ENCODE data around the gene HAND2.

Gene HAND2

GRCh38 chr4:173529477-173530325 lies at the start of gene HAND2:
TSS of gene HAND2 (minus strand) at chr4:173530229. CDS start at chr4:173529289, 940 bp downstream.
- DNase-seq (ENCODE audit: low read depth): no peak

GRCh38 chr4:173578956-173579355 lies 48.9 kb upstream of the HAND2 start:
- DNase-seq (ENCODE audit: low read depth): no peak

GRCh38 chr4:173577963-173578362 lies 47.9 kb upstream of the HAND2 start:
- no peak for DNase-seq (ENCODE audit: low read depth)

- DNase-seq (ENCODE audit: low read depth): no peak
Measured at GRCh38 chr4:173575482-173576152, 45.6 kb upstream of the HAND2 start.

GRCh38 chr4:173573725-173574124 lies 43.7 kb upstream of the HAND2 start:
- no peak for DNase-seq (ENCODE audit: low read depth)

GRCh38 chr4:173573286-173573685 lies 43.3 kb upstream of the HAND2 start:
- DNase-seq (ENCODE audit: low read depth): no peak

- no peak for DNase-seq (ENCODE audit: low read depth)
Measured at GRCh38 chr4:173572493-173573129, 42.6 kb upstream of the HAND2 start.

- no peak for DNase-seq (ENCODE audit: low read depth)
Measured at GRCh38 chr4:173571620-173572019, 41.6 kb upstream of the HAND2 start.

GRCh38 chr4:173565281-173565680 lies 35.3 kb upstream of the HAND2 start:
- no peak for DNase-seq (ENCODE audit: low read depth)

GRCh38 chr4:173564461-173564860 lies 34.4 kb upstream of the HAND2 start:
- no peak for DNase-seq (ENCODE audit: low read depth)

- DNase-seq (ENCODE audit: low read depth): no peak
Measured at GRCh38 chr4:173560896-173561295, 30.9 kb upstream of the HAND2 start.

GRCh38 chr4:173556398-173557131 lies 26.5 kb upstream of the HAND2 start:
- DNase-seq (ENCODE audit: low read depth): no peak

GRCh38 chr4:173547889-173548288 lies 17.9 kb upstream of the HAND2 start:
- no peak for DNase-seq (ENCODE audit: low read depth)

GRCh38 chr4:173546776-173547175 lies 16.7 kb upstream of the HAND2 start:
- no peak for DNase-seq (ENCODE audit: low read depth)

- no peak for DNase-seq (ENCODE audit: low read depth)
Measured at GRCh38 chr4:173545440-173545839, 15.4 kb upstream of the HAND2 start.

- DNase-seq (ENCODE audit: low read depth): no peak
Measured at GRCh38 chr4:173543266-173543665, 13.2 kb upstream of the HAND2 start.

GRCh38 chr4:173539986-173540385 lies 10.0 kb upstream of the HAND2 start:
- no peak for DNase-seq (ENCODE audit: low read depth)

- DNase-seq (ENCODE audit: low read depth): no peak
Measured at GRCh38 chr4:173538909-173539445, 8.9 kb upstream of the HAND2 start.

- no peak for DNase-seq (ENCODE audit: low read depth)
Measured at GRCh38 chr4:173538148-173538908, 8.3 kb upstream of the HAND2 start.

GRCh38 chr4:173537613-173538147 lies 7.7 kb upstream of the HAND2 start:
- no peak for DNase-seq (ENCODE audit: low read depth)

Data from CMK (cell line).